Neural progenitor cell (in vitro differentiated cells): ENCODE results near the gene RARRES1. TPM values are rescaled to one million over a fixed set of nuclear protein-coding genes. Genes with fewer than 3 reads are reported as not detected.

Experiments
- DNase-seq: peaks from one replicate; pipeline ENCODE4 v3.0.0-alpha.2; 2016; ENCODE audit warnings: low spot score
- H2AFZ ChIP-seq: fragments of 200-600 bp; sonication (generic); replicated peaks from 2 replicates; pipeline ENCODE4 v1.6.1; 2016; ENCODE audit warnings: antibody characterized with exemption
- H3F3A ChIP-seq: fragments of 200-600 bp; sonication (generic); 2 replicates; pipeline ENCODE4 v1.6.1; 2016; ENCODE audit warnings: antibody characterized with exemption, low read depth
- H3K27ac ChIP-seq: fragments of 200-600 bp; sonication (generic); 2 replicates; pipeline ENCODE4 v1.5.1; 2016; ENCODE audit warnings: mild to moderate bottlenecking
- H3K27me3 ChIP-seq: fragments of 200-600 bp; sonication (generic); 2 replicates; pipeline ENCODE4 v1.6.1; 2016; ENCODE audit warnings: mild to moderate bottlenecking, moderate library complexity
- H3K36me3 ChIP-seq: fragments of 200-600 bp; sonication (generic); 2 replicates; pipeline ENCODE4 v1.5.1; 2016
- H3K4me1 ChIP-seq: fragments of 200-600 bp; sonication (generic); 2 replicates; pipeline ENCODE4 v1.6.1; 2016; ENCODE audit warnings: mixed run types
- H3K4me2 ChIP-seq: fragments of 200-600 bp; sonication (generic); 2 replicates; pipeline ENCODE4 v1.6.1; 2016
- H3K4me3 ChIP-seq: fragments of 200-600 bp; sonication (generic); 2 replicates; pipeline ENCODE4 v1.5.1; 2016
- H3K79me2 ChIP-seq: fragments of 200-600 bp; sonication (generic); 2 replicates; pipeline ENCODE4 v1.6.1; 2016; ENCODE audit warnings: low read depth
- H3K9ac ChIP-seq: fragments of 200-600 bp; sonication (generic); 2 replicates; pipeline ENCODE4 v1.6.1; 2016
- H3K9me3 ChIP-seq: fragments of 200-600 bp; sonication (generic); 2 replicates; pipeline ENCODE4 v1.5.1; 2016; ENCODE audit warnings: low read depth
- H4K20me1 ChIP-seq: fragments of 200-600 bp; sonication (generic); 2 replicates; pipeline ENCODE4 v1.6.1; 2016; ENCODE audit warnings: low read depth
- H3K27ac Mint-ChIP-seq: 3 replicates; pipeline ENCODE4 v1.8.0; 2021; ENCODE audit warnings: mixed read lengths
- H3K27me3 Mint-ChIP-seq: 2 replicates; pipeline ENCODE4 v1.8.0; 2022; ENCODE audit warnings: low read depth, mild to moderate bottlenecking, inconsistent platforms, moderate library complexity, mixed read lengths; ENCODE audit not compliant: insufficient read depth
- H3K36me3 Mint-ChIP-seq: 3 replicates; pipeline ENCODE4 v1.8.0; 2021; ENCODE audit warnings: mixed read lengths
- H3K4me1 Mint-ChIP-seq: 3 replicates; pipeline ENCODE4 v1.8.0; 2021; ENCODE audit warnings: mixed read lengths
- H3K4me3 Mint-ChIP-seq: 3 replicates; pipeline ENCODE4 v1.8.0; 2021; ENCODE audit warnings: mild to moderate bottlenecking, moderate library complexity, mixed read lengths
- H3K9me3 Mint-ChIP-seq: 3 replicates; pipeline ENCODE4 v1.8.0; 2020; ENCODE audit warnings: mixed read lengths
- CTCF ChIP-seq: fragments of 200-600 bp; sonication (generic); IDR thresholded peaks from 2 replicates; pipeline ENCODE4 v1.5.1; 2017; ENCODE audit warnings: antibody characterized with exemption, mild to moderate bottlenecking
- EZH2 ChIP-seq: fragments of 200-600 bp; sonication (generic); IDR thresholded peaks from 2 replicates; pipeline ENCODE4 v1.6.1; 2017; ENCODE audit warnings: antibody characterized with exemption, mild to moderate bottlenecking, moderate library complexity
- EZH2phosphoT487 ChIP-seq: fragments of 200-600 bp; sonication (generic); IDR thresholded peaks from 2 replicates; pipeline ENCODE4 v1.6.1; 2017; ENCODE audit warnings: antibody characterized with exemption
- total RNA-seq: library from RNA; depleted of rRNA; stranded (reverse); fragments of >200 nt; gene quantifications from 2 replicates; pipeline ENCODE4 v1.2.3, GENCODE V29; 2015; ENCODE audit warnings: low replicate concordance

Gene RARRES1
- total RNA-seq, 1 donor from 2014 or later, result 0.21 TPM

- Histone ChIP-seq H3K4me3 (no peak overlapping the region), H3K9ac (no peak overlapping the region), H3K4me2 (no peak overlapping the region), H3K9me3 (no peaks in the 10 kb centered on the region), H3K79me2 (no peaks in the 10 kb centered on the region), H3K27me3 (no peaks in the 10 kb centered on the region), H3K36me3 (no peaks in the 10 kb centered on the region), H4K20me1 (no peaks in the 10 kb centered on the region), H3K4me1 (no peaks in the 10 kb centered on the region), H3K27ac (no peak overlapping the region), H2AFZ (no peak overlapping the region), H3F3A (no peaks in the 10 kb centered on the region)
- DNase-seq, result no peak
- Mint-ChIP-seq H3K27me3 (no peaks in the 10 kb centered on the region), H3K9me3 (no peaks in the 10 kb centered on the region), H3K27ac (no peak overlapping the region), H3K36me3 (no peaks in the 10 kb centered on the region), H3K4me3 (no peak overlapping the region), H3K4me1 (no peaks in the 10 kb centered on the region)
- TF ChIP-seq CTCF, result no peak
- TF ChIP-seq EZH2phosphoT487, result no peak
- TF ChIP-seq EZH2, result no peak
These were observed 29.1 kb upstream of the RARRES1 start for GRCh38 chr3:158761350-158761749.

DNA sequence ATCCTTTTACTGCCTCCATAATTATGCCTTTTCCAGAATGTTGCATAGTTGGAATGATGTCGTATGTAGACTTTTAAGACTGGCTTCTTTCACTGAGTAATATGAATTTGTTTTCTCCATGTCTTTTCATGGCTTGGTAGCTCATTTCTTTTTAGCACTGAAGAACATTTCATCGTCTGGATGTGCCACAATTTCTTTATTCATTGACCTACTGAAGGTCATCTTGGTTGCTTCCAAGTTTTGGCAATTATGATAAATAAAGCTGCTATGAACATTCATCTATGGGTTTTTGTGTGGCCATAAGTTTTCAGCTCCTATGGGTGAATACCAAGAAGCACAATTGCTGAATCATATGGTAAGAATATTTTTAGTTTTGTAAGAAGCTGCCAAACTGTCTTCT, 23.2 kb upstream of the RARRES1 start:
- H3K9ac ChIP-seq, result no peak overlapping the region
- DNase-seq, result no peak
- TF ChIP-seq EZH2phosphoT487 (no peak), CTCF (no peak), EZH2 (no peak)
- H3K4me1 Mint-ChIP-seq, result no peaks in the 10 kb centered on the region
- no peak overlapping the region for H3K4me3 Mint-ChIP-seq
- no peaks in the 10 kb centered on the region for H3F3A ChIP-seq
- H2AFZ ChIP-seq, result no peak overlapping the region
- H3K4me1 ChIP-seq, result no peaks in the 10 kb centered on the region
- H3K27ac Mint-ChIP-seq, result no peak overlapping the region
- no peaks in the 10 kb centered on the region for H3K36me3 ChIP-seq
- H3K4me2 ChIP-seq, result no peak overlapping the region
- H3K27me3 Mint-ChIP-seq, result no peaks in the 10 kb centered on the region
- H3K36me3 Mint-ChIP-seq, result no peaks in the 10 kb centered on the region
- H4K20me1 ChIP-seq, result no peaks in the 10 kb centered on the region
- no peaks in the 10 kb centered on the region for H3K9me3 Mint-ChIP-seq
- H3K27me3 ChIP-seq, result no peaks in the 10 kb centered on the region
- H3K27ac ChIP-seq, result no peak overlapping the region
- no peaks in the 10 kb centered on the region for H3K79me2 ChIP-seq
- no peaks in the 10 kb centered on the region for H3K9me3 ChIP-seq
- H3K4me3 ChIP-seq, result no peak overlapping the region

DNA sequence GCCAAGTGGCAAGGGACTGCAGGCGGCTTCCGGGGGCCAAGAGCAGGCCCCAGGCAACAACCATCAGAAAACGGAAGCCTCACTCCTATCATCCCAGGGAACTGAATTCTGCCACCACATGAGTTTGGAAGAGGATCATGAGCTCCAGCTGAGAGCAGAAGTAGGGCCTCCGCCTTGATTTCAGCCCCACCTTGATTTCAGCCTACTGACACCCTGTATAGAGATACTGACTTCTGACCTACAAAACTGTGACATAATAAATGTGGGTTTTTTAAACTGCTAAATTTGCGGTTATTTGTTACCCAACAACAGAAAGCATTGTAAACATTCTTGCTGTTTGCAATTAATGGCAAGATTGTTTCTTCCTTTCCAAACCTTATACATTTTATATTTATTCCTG, 21.6 kb upstream of the RARRES1 start:
- Histone ChIP-seq H3K4me1 (no peaks in the 10 kb centered on the region), H3K9ac (no peak overlapping the region), H3F3A (no peaks in the 10 kb centered on the region), H3K27ac (no peak overlapping the region), H3K4me2 (no peak overlapping the region), H2AFZ (no peak overlapping the region), H3K4me3 (no peak overlapping the region), H3K36me3 (no peaks in the 10 kb centered on the region), H3K79me2 (no peaks in the 10 kb centered on the region), H4K20me1 (no peaks in the 10 kb centered on the region), H3K9me3 (no peaks in the 10 kb centered on the region), H3K27me3 (no peaks in the 10 kb centered on the region)
- H3K9me3 Mint-ChIP-seq, result no peaks in the 10 kb centered on the region
- H3K27me3 Mint-ChIP-seq, result no peaks in the 10 kb centered on the region
- no peaks in the 10 kb centered on the region for H3K36me3 Mint-ChIP-seq
- H3K4me3 Mint-ChIP-seq, result no peak overlapping the region
- no peaks in the 10 kb centered on the region for H3K4me1 Mint-ChIP-seq
- H3K27ac Mint-ChIP-seq, result no peak overlapping the region
- TF ChIP-seq EZH2 (no peak), EZH2phosphoT487 (no peak), CTCF (no peak)
- no peak for DNase-seq

GRCh38 chr3:158751316-158751715, 19.1 kb upstream of the RARRES1 start:
- Histone ChIP-seq H3F3A (no peaks in the 10 kb centered on the region), H3K4me1 (no peaks in the 10 kb centered on the region), H3K9me3 (no peaks in the 10 kb centered on the region), H3K27me3 (no peaks in the 10 kb centered on the region), H3K27ac (no peak overlapping the region), H3K36me3 (no peaks in the 10 kb centered on the region), H3K4me2 (no peak overlapping the region), H3K79me2 (no peaks in the 10 kb centered on the region), H4K20me1 (no peaks in the 10 kb centered on the region), H3K4me3 (no peak overlapping the region), H2AFZ (no peak overlapping the region), H3K9ac (no peak overlapping the region)
- Mint-ChIP-seq H3K4me1 (no peaks in the 10 kb centered on the region), H3K4me3 (no peak overlapping the region), H3K27ac (no peak overlapping the region), H3K27me3 (no peaks in the 10 kb centered on the region), H3K9me3 (no peaks in the 10 kb centered on the region), H3K36me3 (no peaks in the 10 kb centered on the region)
- TF ChIP-seq CTCF (no peak), EZH2phosphoT487 (no peak), EZH2 (no peak)
- no peak for DNase-seq
